Small intestine (tissue), 7 donors: ENCODE data around the gene RSBN1. TPM values are rescaled to one million over a fixed set of nuclear protein-coding genes. Genes with fewer than 3 reads are reported as not detected.
"Not testable (repeated sequence)": the region's sequence is repeated elsewhere in the genome, so short reads cannot be mapped to it uniquely, and the experiment has no call there.

ENCODE experiments used
- DNase-seq, 2 donors: peaks; one replicate each; pipeline versions ENCODE4 v3.0.0 to v3.0.0-alpha.2; 2013
- FAIRE-seq: peaks from 2 replicates; lab custom pipeline; 2012; peaks lifted over from hg19 to GRCh38; lab: Jason Lieb, UNC
- H3K27ac ChIP-seq, 3 donors: one replicate each; pipeline ENCODE4 v1.5.1; 2013; ENCODE audit warnings: low read length in 2 of 3, mild to moderate bottlenecking in 2 of 3, control low read depth in 1 of 3, inconsistent platforms in 1 of 3, low read depth in 1 of 3, moderate library complexity in 1 of 3
- H3K27me3 ChIP-seq, 3 donors: one replicate each; pipeline ENCODE4 v1.6.1; 2013; ENCODE audit warnings: low read length in 3 of 3, inconsistent platforms in 1 of 3; ENCODE audit not compliant: control insufficient read depth in 3 of 3, insufficient read depth in 3 of 3
- H3K36me3 ChIP-seq, 3 donors: one replicate each; pipeline ENCODE4 v1.6.1; 2013; ENCODE audit warnings: low read length in 3 of 3, inconsistent platforms in 1 of 3, low read depth in 1 of 3, mild to moderate bottlenecking in 1 of 3, moderate library complexity in 1 of 3; ENCODE audit not compliant: control insufficient read depth in 3 of 3, insufficient read depth in 2 of 3
- H3K4me1 ChIP-seq, 3 donors: one replicate each; pipeline ENCODE4 v1.6.1; 2013; ENCODE audit warnings: low read length in 2 of 3, inconsistent platforms in 1 of 3, low read depth in 1 of 3, mild to moderate bottlenecking in 1 of 3, moderate library complexity in 1 of 3; ENCODE audit not compliant: control insufficient read depth in 3 of 3, insufficient read depth in 2 of 3
- H3K4me3 ChIP-seq, 3 donors: one replicate each; pipeline ENCODE4 v1.5.1; 2013; ENCODE audit warnings: low read length in 3 of 3, control low read depth in 1 of 3, inconsistent platforms in 1 of 3, low read depth in 1 of 3, mild to moderate bottlenecking in 1 of 3, moderate library complexity in 1 of 3
- H3K9me3 ChIP-seq, 2 donors: one replicate each; pipeline ENCODE4 v1.6.1; 2013; ENCODE audit warnings: low read depth in 1 of 2, low read length in 1 of 2; ENCODE audit not compliant: control insufficient read depth in 2 of 2, insufficient read depth in 1 of 2
- WGBS, 3 donors: extraction: QIAGEN DNeasy Blood & Tissue Kit; methylation state at CpG; one replicate each; pipeline ENCODE4 v1.1.7; 2013; 5-methylcytosine and 5-hydroxymethylcytosine counted together
- polyA plus RNA-seq, 4 donors: library from polyadenylated mRNA; stranded (reverse) in 3 of 4; unstranded in 1 of 4; fragments of 200-250 nt in 3 of 4; fragments of 120-200 nt in 1 of 4; gene quantifications; one replicate each; pipeline versions ENCODE4 v1.2.1 to v1.2.3, GENCODE V29; 2013
- donor health status: healthy with polysubstance abuse.
- donor health status: control.
- donor health status: control.
- donor health status: Bipolar disorder and iron deficiency.
- donor health status: healthy.

Gene RSBN1
- polyA plus RNA-seq, 4 donors = 4.7 to 19.5 (median 6.1) TPM

DNA sequence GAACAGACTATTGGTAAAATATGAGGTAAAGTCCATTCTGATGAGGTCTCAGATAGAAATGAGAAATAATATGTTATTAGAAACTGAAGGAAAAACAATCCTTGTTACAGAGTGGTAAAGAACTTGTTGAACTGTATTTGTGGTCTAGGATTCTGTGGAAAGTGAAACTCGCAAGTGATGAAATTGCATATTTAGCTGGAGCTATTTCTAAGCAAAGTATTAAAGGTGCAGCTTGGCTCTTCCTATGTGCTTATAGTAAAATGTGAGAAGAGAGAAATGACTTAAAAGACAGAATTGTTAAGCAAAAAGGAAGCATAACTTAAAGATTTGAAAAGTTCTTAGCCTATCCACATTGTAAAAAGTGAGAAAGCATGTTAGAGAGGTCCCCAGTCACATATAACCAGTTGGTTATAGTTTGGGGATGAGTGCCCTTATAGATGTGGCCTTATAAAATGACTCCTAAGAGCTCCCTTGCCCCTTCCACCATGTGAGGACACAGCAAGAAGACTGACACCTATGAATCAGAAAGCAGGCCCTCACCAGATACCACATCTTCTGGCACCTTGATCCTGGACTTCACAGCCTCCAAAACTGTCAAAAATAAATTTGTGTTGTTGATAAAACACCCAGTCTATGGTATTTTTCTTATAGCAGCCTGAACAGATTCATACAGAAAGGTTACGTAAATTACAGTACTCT, 77.8 kb downstream of the RSBN1 start:
- FAIRE-seq (no peak), DNase-seq (no peak)
- Histone ChIP-seq H3K27me3 (no peaks in the 10 kb centered on the region), H3K27ac (no peak overlapping the region), H3K4me3 (no peak overlapping the region), H3K9me3 (no peaks in the 10 kb centered on the region), H3K36me3 (peaks cover 0 to 3% (median 2%) of the 10 kb centered on the region in 3 donors), H3K4me1 (no peaks in the 10 kb centered on the region)
- 88 to 94% (median 89%) methylated on average over 2 of the region's 2 CpGs for WGBS, 3 donors

DNA sequence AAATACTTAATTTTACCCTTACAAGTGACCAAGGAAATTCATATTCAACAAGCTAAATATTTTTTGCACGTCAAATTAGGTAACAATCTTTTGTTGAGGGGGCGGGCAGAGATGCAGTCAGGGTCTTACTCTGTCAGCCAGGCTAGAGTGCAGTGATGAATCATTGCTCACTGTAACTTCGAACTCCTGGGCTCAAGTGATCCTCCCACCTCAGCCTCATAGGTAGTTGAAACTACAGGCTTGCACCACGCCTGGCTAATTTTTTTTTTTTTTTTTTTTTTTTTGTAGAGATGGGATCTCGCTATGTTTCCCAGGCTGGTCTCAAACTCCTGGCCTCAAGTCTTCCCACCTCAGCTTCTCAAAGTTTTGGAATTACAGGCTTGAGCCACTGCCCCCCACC, 79.5 kb downstream of the RSBN1 start:
- Histone ChIP-seq H3K4me3 (no peak overlapping the region), H3K27me3 (no peaks in the 10 kb centered on the region), H3K4me1 (no peaks in the 10 kb centered on the region), H3K36me3 (peaks cover 0 to 5% (median 4%) of the 10 kb centered on the region in 3 donors), H3K27ac (no peak overlapping the region), H3K9me3 (no peaks in the 10 kb centered on the region)
- 82 to 87% (median 84%) methylated on average over 5 of the region's 5 CpGs for whole genome bisulfite sequencing, 3 donors
- no peak for FAIRE-seq
- no peak for DNase-seq

DNA sequence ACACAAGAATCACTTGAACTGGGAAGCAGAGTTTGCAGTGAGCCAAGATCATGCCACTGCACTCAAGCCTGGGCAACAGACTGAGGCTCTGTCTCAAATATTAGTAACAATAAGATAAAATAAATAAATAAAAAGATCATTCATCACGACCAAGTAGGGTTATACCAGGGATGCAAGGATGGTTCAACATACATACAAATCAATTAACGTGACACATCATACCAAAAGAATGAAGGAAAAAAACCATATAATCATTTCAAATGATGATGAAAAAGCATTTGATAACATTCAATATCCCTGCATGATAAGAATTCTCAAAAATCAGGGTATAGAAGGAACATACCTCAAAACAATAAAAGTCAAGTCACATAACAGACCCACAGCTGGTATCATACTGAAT, 91.3 kb downstream of the RSBN1 start:
- Histone ChIP-seq H3K9me3 (peaks cover 2 to 32% of the 10 kb centered on the region in 2 donors), H3K27ac (no peak overlapping the region), H3K36me3 (peaks cover 0 to 28% (median 3%) of the 10 kb centered on the region in 3 donors), H3K4me3 (no peak overlapping the region), H3K4me1 (no peaks in the 10 kb centered on the region), H3K27me3 (no peaks in the 10 kb centered on the region)
- WGBS, 3 donors = 96 to 98% (median 97%) methylated on average over 2 of the region's 2 CpGs
- FAIRE-seq = no peak
- DNase-seq = no peak

DNA sequence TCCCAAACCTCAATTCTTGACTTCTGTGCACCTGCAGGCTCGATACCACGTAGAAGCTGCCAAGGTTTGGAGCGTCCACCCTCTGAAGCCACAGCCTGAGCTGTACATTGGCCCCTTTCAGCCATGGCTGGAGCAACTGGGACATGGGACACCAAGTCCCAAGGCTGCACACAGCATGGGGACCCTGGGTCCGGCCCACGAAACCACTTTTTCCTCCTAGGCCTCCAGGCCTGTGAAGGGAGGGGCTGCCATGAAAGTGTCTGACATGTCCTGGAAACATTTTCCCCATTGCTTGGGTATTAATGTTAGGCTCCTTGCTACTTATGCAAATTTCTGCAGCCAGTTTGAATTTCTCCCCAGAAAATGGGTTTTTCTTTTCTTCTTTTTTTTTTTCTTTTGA, 93.7 kb downstream of the RSBN1 start:
- H3K27ac ChIP-seq, DNase-seq, H3K27me3 ChIP-seq, H3K4me3 ChIP-seq, FAIRE-seq, H3K4me1 ChIP-seq: not testable (repeated sequence)
- 98 to 100% (median 99%) methylated on average over 5 of the region's 5 CpGs for WGBS, 3 donors
- Histone ChIP-seq H3K9me3 (peaks cover 2 to 32% of the 10 kb centered on the region in 2 donors), H3K36me3 (peaks cover 0 to 21% (median 3%) of the 10 kb centered on the region in 3 donors)

DNA sequence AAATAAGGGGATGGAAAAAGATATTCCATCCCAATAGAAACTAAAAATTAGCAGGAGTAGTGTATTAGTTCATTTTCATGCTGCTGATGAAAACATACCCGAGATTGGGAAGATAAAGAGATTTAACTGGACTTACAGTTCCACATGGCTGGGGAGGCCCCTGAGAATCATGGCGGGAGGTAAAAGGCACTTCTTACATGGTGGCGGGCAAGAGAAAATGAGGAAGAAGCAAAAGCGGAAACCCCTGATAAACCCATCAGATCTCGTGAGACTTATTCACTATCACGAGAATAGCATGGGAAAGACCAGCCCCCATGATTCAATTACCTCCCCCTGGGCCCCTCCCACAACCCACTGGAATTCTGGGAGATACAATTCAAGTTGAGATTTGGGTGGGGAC, 94.8 kb downstream of the RSBN1 start:
- Histone ChIP-seq H3K36me3 (peaks cover 0 to 21% (median 3%) of the 10 kb centered on the region in 3 donors), H3K9me3 (peaks cover 2 to 32% of the 10 kb centered on the region in 2 donors)
- not testable (repeated sequence) for DNase-seq, H3K4me3 ChIP-seq, H3K27ac ChIP-seq, H3K27me3 ChIP-seq, H3K4me1 ChIP-seq, FAIRE-seq
- 94 to 100% (median 99%) methylated on average over 6 of the region's 6 CpGs for WGBS, 3 donors

DNA sequence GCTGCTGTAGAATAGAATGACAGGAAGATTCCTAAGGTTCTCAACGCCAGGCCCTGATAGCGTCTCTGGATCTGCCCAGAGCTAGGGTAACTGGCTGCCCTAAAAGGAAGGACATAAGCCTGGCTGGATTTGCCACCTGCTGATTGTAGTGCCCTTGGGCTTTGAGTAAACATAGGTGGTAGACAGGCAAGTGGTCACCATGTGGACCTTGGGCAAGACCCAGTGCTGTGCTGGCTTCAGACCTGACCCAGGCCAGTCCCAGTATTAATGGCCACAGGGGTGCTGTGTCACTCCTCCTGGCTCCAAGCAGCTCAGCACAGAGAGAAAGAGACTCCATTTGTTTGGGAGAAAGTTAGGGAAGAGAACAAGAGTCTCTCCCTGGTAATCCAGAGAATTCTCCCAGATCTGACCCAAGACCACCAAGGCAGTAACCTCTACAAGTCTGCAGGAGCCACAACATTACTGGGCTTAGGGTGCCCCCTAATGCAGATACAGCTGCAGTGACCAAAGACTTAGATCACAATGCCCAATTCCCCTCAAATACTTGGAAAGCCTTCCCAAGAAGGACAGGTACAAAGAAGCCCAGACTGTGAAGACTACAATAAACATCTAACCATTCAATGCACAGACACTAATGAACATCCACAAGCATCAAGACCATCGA, 97.5 kb downstream of the RSBN1 start:
- H3K4me3 ChIP-seq = no peak overlapping the region
- no peaks in the 10 kb centered on the region for H3K4me1 ChIP-seq
- no peak for DNase-seq
- H3K36me3 ChIP-seq = peaks cover 0 to 15% (median 3%) of the 10 kb centered on the region in 3 donors
- no peaks in the 10 kb centered on the region for H3K27me3 ChIP-seq
- H3K27ac ChIP-seq = no peak overlapping the region
- H3K9me3 ChIP-seq = peaks cover 2 to 20% of the 10 kb centered on the region in 2 donors
- no peak for FAIRE-seq
- 93 to 95% (median 94%) methylated on average over 3 of the region's 3 CpGs for WGBS, 3 donors

Other genes starting within 250 kb of the RSBN1 start
- 1 to 10 TPM in 3 of 4 donors, under 1 TPM in 1; 0.67 to 6.7 (median 3.9) TPM for gene PHTF1, start 53.0 kb downstream of the RSBN1 start, polyA plus RNA-seq
- gene PTPN22, start 59.2 kb upstream of the RSBN1 start, polyA plus RNA-seq = 10 to 100 TPM in 2 of 4 donors, 1 to 10 TPM in 2; 2.0 to 20.1 (median 8.4) TPM
- 100 to 1,000 TPM in 2 of 4 donors, 10 to 100 TPM in 2; 14.8 to 214 (median 132) TPM for gene BCL2L15, start 75.1 kb upstream of the RSBN1 start, polyA plus RNA-seq
- 10 to 100 TPM; 12.4 to 33.8 (median 15.0) TPM for gene AP4B1, start 92.3 kb upstream of the RSBN1 start, polyA plus RNA-seq
- gene DCLRE1B, start 92.8 kb upstream of the RSBN1 start, polyA plus RNA-seq = 1 to 10 TPM in 3 of 4 donors, under 1 TPM in 1; 0.45 to 5.8 (median 3.2) TPM
- gene HIPK1, start 116.8 kb upstream of the RSBN1 start, polyA plus RNA-seq = 10 to 100 TPM in 3 of 4 donors, 1 to 10 TPM in 1; 9.5 to 30.0 (median 10.8) TPM
- 10 to 100 TPM in 2 of 4 donors, 1 to 10 TPM in 2; 2.2 to 34.1 (median 12.5) TPM for gene OLFML3, start 167.0 kb upstream of the RSBN1 start, polyA plus RNA-seq